Epithelial cell of proximal tubule (primary cell): ENCODE measurements around the gene FCRL5. TPM values are rescaled to one million over a fixed set of nuclear protein-coding genes. Genes with fewer than 3 reads are reported as not detected.

Source experiments
- DNase-seq: peaks from one replicate; pipeline ENCODE4 v3.0.0-alpha.2; 2011; ENCODE audit warnings: low read depth
- H3K4me3 ChIP-seq: 2 replicates; pipeline ENCODE4 v1.5.1; 2011; ENCODE audit warnings: low read depth, mild to moderate bottlenecking, low read length
- total RNA-seq: library from RNA; depleted of rRNA; stranded (reverse); fragments of >200 nt; gene quantifications from 2 replicates; pipeline ENCODE4 v1.2.3, GENCODE V29; 2015
- TF ChIP-seq, protein P1 (sequence below): conservative IDR thresholded peaks from 2 replicates; pipeline ENCODE4 v1.5.1; 2012; ENCODE audit warnings: low read depth, mild to moderate bottlenecking, low read length

The FCRL5 gene
- total RNA-seq, 1 donor from 2014 or later, result not detected

DNA sequence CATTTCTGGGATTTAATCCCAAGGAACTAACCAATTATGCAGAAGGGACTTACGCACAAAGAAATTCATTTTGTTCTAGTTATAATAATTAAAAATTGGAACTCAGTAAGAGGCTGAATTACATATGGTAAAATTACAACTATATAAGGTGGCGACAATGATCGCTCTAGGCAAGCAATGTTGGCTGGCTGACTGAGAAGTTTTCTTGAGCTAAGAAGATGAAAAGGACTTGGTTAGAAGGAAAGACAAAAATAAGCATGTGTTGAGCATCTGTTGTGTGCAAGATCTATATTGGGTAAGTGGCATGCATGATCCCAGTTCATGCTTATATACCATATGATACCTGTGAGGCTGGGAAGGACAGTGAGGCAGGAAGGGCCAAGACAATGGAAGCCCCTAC lies 80.8 kb downstream of the FCRL5 start:
- H3K4me3 ChIP-seq, result no peak overlapping the region
- no peak for DNase-seq
- TF ChIP-seq, protein P1, sequence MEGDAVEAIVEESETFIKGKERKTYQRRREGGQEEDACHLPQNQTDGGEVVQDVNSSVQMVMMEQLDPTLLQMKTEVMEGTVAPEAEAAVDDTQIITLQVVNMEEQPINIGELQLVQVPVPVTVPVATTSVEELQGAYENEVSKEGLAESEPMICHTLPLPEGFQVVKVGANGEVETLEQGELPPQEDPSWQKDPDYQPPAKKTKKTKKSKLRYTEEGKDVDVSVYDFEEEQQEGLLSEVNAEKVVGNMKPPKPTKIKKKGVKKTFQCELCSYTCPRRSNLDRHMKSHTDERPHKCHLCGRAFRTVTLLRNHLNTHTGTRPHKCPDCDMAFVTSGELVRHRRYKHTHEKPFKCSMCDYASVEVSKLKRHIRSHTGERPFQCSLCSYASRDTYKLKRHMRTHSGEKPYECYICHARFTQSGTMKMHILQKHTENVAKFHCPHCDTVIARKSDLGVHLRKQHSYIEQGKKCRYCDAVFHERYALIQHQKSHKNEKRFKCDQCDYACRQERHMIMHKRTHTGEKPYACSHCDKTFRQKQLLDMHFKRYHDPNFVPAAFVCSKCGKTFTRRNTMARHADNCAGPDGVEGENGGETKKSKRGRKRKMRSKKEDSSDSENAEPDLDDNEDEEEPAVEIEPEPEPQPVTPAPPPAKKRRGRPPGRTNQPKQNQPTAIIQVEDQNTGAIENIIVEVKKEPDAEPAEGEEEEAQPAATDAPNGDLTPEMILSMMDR, result no peak

DNA sequence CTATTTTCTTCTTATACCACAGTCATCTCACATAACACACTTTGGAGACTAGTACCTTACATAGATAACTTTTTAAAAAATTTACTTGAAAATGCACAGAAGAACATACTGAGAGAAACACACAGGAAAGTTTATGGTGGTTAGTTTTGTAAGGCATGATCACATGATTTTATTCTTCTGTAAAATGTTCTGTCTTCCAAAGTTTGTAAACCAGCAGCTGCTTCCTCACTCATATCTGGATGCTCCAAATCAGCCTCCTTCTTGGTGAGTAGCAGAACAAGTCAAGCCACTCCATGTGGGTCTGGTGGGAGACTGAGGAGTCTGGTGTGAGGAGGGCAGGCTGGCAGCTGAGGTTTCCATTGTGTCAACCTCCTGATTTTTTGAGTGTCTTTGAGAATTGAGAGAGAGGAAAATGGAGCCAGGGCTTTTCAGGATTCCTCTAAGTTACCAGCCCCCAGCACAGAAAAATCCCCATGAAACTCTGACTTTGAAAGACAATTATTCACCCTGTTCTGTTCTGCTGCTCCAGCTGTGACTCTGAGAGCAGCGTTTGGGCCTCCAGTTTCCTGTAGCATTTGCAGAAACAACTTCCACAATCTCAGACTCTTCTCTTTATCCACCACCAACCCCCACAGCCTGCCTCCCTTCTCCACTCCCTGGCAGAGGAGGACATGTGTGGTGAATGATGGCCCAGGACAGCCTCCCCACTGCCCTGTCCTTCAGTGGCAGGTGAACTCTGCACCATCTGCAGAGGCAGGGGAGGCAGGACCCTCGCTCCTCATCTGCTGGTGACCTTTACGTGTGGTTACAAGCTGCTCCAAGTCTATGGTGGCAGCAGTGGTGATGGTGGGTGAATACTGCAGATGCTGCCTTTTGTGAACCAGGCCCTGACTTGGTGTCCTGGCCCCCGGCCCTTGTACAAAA lies 82.3 kb downstream of the FCRL5 start:
- no peak overlapping the region for H3K4me3 ChIP-seq
- DNase-seq, result no peak
- TF ChIP-seq, protein P1, result no peak

DNA sequence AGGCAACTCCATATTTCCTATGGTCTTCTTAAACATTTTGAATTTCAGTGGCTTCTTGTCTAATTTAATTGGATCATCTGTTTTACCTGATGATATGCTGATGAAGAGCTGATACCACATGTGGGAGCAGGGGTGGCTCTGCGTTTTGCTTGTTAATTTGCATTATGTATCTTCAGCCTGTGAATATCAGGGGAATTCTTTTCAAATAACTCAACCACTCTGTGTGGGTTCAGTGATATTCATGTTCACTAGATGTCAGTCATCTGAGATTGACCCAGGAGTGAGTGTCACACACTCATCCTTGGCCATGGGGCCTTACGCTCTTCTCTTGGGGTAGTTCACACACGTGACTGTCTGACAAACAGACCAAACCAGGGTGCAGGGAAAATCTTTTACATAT lies 83.0 kb downstream of the FCRL5 start:
- TF ChIP-seq, protein P1, result no peak
- no peak overlapping the region for H3K4me3 ChIP-seq
- no peak for DNase-seq

DNA sequence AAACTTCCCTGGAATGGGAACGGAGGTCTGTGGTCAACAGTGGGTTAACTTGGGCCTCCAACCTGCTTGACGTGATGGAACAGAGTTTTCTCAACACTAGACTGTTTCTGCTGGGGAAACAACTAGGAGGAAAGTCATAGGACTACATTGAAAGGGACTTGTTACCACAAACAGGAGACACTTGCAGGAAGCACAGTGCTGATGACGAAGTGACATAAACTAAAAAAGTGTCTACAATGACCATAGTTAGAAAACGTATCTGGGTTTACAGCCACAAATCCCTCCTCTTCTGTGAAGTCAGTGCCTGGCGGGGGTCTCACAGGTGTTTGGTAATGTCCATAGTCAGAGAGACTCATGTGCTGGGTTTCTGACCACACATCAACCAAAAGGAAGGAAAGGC lies 86.3 kb downstream of the FCRL5 start:
- TF ChIP-seq, protein P1, result no peak
- H3K4me3 ChIP-seq, result no peak overlapping the region
- DNase-seq, result no peak

Other genes starting within 250 kb of the FCRL5 start
- not detected in 2 replicates for gene FCRL4, start 45.6 kb upstream of the FCRL5 start, total RNA-seq
- gene FCRL3, start 148.3 kb upstream of the FCRL5 start, total RNA-seq, result not detected in 2 replicates
- not detected in 2 replicates for gene FCRL2, start 224.6 kb upstream of the FCRL5 start, total RNA-seq